GM18511 (cell line): ENCODE data around the gene WDR83.
"Not testable (repeated sequence)": the region's sequence is repeated elsewhere in the genome, so short reads cannot be mapped to it uniquely, and the experiment has no call there.

Source experiments
- ATAC-seq: cut with Tn5 transposase; IDR thresholded peaks from one replicate; pipeline ENCODE4 v1.9.1; 2021; ENCODE audit warnings: mild to moderate bottlenecking, moderate library complexity; ENCODE audit not compliant: unreplicated experiment

The WDR83 gene, protein sequence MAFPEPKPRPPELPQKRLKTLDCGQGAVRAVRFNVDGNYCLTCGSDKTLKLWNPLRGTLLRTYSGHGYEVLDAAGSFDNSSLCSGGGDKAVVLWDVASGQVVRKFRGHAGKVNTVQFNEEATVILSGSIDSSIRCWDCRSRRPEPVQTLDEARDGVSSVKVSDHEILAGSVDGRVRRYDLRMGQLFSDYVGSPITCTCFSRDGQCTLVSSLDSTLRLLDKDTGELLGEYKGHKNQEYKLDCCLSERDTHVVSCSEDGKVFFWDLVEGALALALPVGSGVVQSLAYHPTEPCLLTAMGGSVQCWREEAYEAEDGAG

GRCh38 chr19:12666265-12667048 lies at the start of gene WDR83, which contains the start of gene MAN2B1:
Gene WDR83, plus strand, starts transcription at chr19:12666807. Its CDS starts 2,984 bp downstream, at chr19:12669791.
Gene MAN2B1, minus strand, starts transcription at chr19:12666742. Its CDS starts 41 bp downstream, at chr19:12666701.
- ATAC-seq, result peak; percentile 51

DNA sequence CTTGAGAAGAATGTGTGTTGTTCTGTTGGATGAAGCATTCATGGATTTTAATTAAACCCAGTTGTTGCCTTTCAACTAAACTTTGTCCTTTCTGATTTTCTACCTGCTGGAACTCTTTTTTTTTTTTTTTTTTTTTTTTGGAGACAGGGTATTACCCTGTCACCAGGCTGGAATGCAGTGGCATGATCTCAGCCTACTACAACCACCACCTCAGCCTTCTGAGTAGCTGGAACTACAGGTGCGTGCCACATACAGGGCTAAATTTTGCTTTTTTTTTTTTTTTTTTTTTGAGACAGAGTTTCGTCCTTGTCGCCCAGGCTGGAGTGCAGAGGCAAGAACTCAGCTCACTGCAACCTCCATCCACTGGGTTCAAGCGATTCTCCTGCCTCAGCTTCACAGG lies 49.0 kb upstream of the WDR83 start:
- ATAC-seq, result no peak

GRCh38 chr19:12621253-12622024 lies 45.2 kb upstream of the WDR83 start:
- not testable (repeated sequence) for ATAC-seq

GRCh38 chr19:12623361-12624031 lies 43.1 kb upstream of the WDR83 start:
- ATAC-seq, result no peak

GRCh38 chr19:12626958-12627357 lies 39.6 kb upstream of the WDR83 start:
- no peak for ATAC-seq

GRCh38 chr19:12628040-12629022 lies 38.3 kb upstream of the WDR83 start:
- no peak for ATAC-seq

GRCh38 chr19:12629215-12629614 lies 37.4 kb upstream of the WDR83 start:
- no peak for ATAC-seq

DNA sequence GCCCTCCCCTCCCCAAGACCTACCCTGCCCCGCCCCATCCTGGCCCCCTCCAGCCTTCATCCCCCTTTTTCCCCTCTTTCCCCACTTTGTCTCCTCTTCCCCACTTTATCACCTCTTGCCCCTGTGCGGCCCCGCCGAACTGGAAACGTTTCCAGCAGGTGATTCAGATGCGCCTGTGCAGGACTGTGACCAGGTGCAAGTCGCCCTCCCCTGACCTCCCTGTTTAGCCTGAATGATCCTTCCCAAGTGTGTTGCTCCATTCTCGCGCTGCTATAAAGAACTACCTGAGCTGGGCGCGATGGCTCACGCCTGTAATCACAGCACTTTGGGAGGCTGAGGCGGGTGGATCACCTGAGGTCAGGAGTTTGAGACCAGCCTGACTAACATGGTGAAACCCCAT lies 30.0 kb upstream of the WDR83 start:
- no peak for ATAC-seq

- no peak for ATAC-seq
These were observed 27.9 kb upstream of the WDR83 start for GRCh38 chr19:12638611-12639182.

DNA sequence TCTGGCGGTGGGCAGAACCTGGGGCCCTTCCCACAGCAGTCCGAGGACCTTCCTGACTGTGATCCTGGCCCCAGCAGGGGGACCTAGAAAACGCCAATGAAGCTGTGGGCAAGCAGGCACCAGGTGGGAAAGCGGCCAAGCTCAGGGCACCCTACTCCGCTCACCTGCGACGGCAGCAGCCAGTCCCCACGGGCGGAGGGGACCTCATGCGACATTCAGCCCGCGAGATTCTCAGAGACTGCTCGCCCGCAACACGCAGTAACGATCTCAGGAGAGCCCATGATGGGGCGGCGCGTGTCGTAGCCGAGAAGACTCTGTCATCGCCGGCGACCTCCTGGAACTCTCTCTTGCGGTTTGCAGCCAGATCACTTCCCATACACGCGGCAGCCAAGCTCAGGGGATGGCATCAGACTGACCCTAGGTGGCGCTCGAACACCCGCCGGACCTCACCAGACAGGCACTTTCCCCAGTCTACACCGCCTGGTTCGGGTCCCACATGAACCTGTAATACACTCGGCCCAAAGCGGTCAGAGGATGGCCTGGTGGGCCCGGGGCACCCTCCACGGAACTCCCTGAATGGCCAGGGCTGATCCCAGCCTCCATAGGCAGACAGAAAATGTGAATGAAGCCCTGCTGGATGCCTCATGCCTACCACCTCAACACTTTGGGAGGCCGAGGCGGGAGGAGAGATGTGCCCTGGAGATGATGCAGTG lies 26.6 kb upstream of the WDR83 start:
- ATAC-seq, result no peak

- no peak for ATAC-seq
These were observed 25.2 kb upstream of the WDR83 start for GRCh38 chr19:12641456-12641855.

GRCh38 chr19:12642506-12642905 lies 24.1 kb upstream of the WDR83 start:
- ATAC-seq, result no peak

- ATAC-seq, result not testable (repeated sequence)
These were observed 22.9 kb upstream of the WDR83 start for GRCh38 chr19:12643716-12644115.

DNA sequence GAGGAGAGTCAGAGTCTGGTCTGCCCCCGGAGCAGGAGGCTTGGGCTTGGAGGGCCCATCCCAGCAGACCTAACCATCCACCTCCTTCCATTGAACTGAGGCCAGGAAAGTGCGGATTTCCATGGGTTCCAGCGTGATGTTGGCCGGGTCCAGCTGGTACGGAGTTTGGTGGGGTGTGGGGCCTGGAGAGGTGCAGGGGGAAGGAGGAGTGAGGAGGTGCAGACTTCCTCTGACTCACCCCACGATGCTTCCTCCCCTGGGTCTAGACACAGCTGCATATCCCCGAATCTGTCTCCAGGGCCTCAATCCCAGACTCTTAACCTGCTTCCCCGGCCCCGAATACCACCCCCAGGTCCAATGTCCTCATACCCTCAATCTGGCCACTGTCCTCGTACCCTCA lies 20.1 kb upstream of the WDR83 start:
- no peak for ATAC-seq

DNA sequence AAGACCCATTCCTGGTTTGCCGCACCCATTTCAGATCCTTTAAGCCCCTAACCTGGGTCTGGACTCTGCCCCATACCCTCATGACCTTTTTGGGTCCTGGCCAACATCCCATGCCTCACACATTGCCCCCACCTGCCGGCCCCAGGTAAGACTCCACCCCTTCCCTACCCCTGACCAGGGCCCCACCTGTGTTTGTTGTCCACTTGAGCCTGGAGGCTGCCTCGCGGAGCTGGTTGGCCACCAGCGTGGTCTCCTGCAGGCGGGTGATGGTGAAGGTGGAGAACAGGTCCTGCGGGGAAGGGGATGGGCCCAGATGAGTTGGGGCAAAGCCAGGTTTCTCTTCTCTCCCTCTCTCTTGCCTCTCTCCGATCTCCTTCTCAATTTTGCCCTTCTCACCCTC lies 19.6 kb upstream of the WDR83 start:
- no peak for ATAC-seq

GRCh38 chr19:12647490-12648071 lies 19.0 kb upstream of the WDR83 start:
- no peak for ATAC-seq

DNA sequence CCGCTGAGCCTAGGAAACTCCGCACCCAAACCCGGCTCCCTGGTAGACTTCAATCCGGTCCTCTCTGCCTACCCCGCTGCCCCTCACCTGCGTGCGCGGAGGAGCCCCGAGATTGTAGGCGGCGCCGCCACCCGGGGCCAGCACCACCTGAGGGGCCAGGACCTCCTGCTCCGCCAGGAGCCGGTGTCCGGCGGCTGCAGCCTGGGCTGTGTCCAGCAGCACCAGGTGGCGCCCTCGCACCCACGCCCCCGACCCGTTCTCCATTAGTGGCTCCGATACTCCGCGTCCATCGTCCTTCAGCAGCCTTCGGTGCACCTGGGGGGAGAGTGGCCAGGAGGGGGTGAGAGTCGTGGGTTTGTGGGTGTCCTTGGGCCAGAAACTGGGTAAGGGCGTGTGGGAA lies 18.5 kb upstream of the WDR83 start:
- no peak for ATAC-seq

- no peak for ATAC-seq
These were observed 16.7 kb upstream of the WDR83 start for GRCh38 chr19:12649941-12650340.
